Stimulated activated CD4-positive, alpha-beta T cell treated with anti-CD3 and anti-CD28 coated beads, Interleukin-12 subunit alpha, Interleukin-12 subunit beta, amount 100 ng/mL, for 24 hours (primary cell): Measurements from ENCODE around the gene SORCS1.

Experiments used
- DNase-seq, 2 experiments: peaks; one replicate each; pipeline ENCODE4 v3.0.0-alpha.2; 2020; ENCODE audit warnings: low read depth in 2 of 2

The SORCS1 gene

GRCh38 chr10:106898446-106898845 is 266.1 kb downstream of the SORCS1 start:
- no peak for DNase-seq

GRCh38 chr10:106897719-106898118 is 266.8 kb downstream of the SORCS1 start:
- DNase-seq, result no peak

- DNase-seq, result no peak
These were observed 269.8 kb downstream of the SORCS1 start for GRCh38 chr10:106894692-106895091.

- DNase-seq, result no peak
These were observed 286.9 kb downstream of the SORCS1 start for GRCh38 chr10:106877574-106877973.

- DNase-seq, result no peak
These were observed 290.0 kb downstream of the SORCS1 start for GRCh38 chr10:106874604-106874889.

GRCh38 chr10:106873770-106874603 is 290.5 kb downstream of the SORCS1 start:
- no peak for DNase-seq

GRCh38 chr10:106872176-106872575 is 292.3 kb downstream of the SORCS1 start:
- DNase-seq, result no peak

- no peak for DNase-seq
These were observed 298.2 kb downstream of the SORCS1 start for GRCh38 chr10:106866244-106866845.

- DNase-seq, result no peak
These were observed 300.5 kb downstream of the SORCS1 start for GRCh38 chr10:106864031-106864430.

- no peak for DNase-seq
These were observed 301.0 kb downstream of the SORCS1 start for GRCh38 chr10:106863549-106863948.

- DNase-seq, result no peak
These were observed 304.4 kb downstream of the SORCS1 start for GRCh38 chr10:106859892-106860652.

GRCh38 chr10:106857728-106858127 is 306.8 kb downstream of the SORCS1 start:
- no peak for DNase-seq

GRCh38 chr10:106857213-106857612 is 307.3 kb downstream of the SORCS1 start:
- no peak for DNase-seq

- DNase-seq, result no peak
These were observed 327.4 kb downstream of the SORCS1 start for GRCh38 chr10:106836933-106837663.

- no peak for DNase-seq
These were observed 331.7 kb downstream of the SORCS1 start for GRCh38 chr10:106832846-106833245.

- DNase-seq, result no peak
These were observed 334.0 kb downstream of the SORCS1 start for GRCh38 chr10:106830471-106830870.

GRCh38 chr10:106830006-106830405 is 334.5 kb downstream of the SORCS1 start:
- DNase-seq, result no peak

GRCh38 chr10:106826716-106827115 is 337.8 kb downstream of the SORCS1 start:
- DNase-seq, result no peak

- DNase-seq, result no peak
These were observed 338.7 kb downstream of the SORCS1 start for GRCh38 chr10:106825576-106826364.

- DNase-seq, result no peak
These were observed 343.9 kb downstream of the SORCS1 start for GRCh38 chr10:106820579-106820978.

- DNase-seq, result no peak
These were observed 345.0 kb downstream of the SORCS1 start for GRCh38 chr10:106819490-106819889.
